SK-N-DZ (cell line): ENCODE results near the gene B3GNT7.
"Not testable (repeated sequence)": the region's sequence is repeated elsewhere in the genome, so short reads cannot be mapped to it uniquely, and the experiment has no call there.

ENCODE experiments used
- DNase-seq: peaks from one replicate; pipeline ENCODE4 v3.0.0-alpha.2; 2015; ENCODE audit warnings: low spot score
- small RNA-seq, 2 experiments: library from RNA; depleted of rRNA; stranded (forward); fragments of <200 nt; gene quantifications; one replicate each; pipeline ENCODE3, GENCODE V24; 2014

The B3GNT7 gene

DNA sequence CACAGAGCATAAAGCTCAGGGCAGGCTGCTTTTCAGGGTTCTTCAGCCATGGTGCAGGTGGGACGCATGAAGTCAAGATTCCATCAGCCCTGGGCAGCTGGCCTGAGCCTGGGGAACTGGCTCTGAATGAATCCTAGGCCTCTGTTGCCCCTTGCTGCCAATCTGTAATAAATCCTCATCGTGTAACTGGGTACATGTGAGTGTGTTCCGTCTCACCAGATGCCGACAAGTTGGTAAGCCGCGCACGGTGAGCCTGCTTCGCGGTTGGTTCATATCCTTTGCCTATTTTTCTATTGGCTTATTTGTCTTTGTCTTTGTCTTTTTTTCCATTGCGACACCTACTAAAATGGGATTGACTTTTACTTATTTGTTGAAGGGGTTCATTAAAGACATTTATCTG, 27.7 kb downstream of the B3GNT7 start:
- no peak for DNase-seq

DNA sequence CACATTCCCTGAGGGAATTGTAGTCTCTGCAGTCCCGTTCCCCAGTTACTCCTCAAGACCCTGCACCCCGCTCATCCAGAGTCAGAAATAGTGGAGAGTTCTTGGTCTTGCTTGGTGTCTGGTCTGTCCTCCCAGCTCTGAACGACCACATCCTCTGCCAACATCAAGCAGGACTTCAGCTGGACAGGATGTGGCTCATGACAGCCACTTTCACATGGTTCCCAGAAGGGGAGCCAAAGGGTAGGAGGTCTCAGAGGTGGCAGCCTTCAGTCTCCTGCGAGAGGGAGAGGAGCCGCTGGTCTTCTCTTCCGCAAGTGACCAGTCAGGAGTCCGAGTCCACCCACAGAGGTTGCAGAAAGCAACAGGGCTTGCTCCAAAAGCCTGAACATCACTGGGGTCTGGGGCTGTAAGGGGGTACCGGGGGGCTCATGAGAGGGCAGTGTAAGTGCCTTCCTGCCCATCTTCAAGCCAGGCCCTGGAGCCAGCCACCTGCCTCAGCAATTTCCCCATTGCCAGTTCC, 29.8 kb downstream of the B3GNT7 start:
- no peak for DNase-seq

DNA sequence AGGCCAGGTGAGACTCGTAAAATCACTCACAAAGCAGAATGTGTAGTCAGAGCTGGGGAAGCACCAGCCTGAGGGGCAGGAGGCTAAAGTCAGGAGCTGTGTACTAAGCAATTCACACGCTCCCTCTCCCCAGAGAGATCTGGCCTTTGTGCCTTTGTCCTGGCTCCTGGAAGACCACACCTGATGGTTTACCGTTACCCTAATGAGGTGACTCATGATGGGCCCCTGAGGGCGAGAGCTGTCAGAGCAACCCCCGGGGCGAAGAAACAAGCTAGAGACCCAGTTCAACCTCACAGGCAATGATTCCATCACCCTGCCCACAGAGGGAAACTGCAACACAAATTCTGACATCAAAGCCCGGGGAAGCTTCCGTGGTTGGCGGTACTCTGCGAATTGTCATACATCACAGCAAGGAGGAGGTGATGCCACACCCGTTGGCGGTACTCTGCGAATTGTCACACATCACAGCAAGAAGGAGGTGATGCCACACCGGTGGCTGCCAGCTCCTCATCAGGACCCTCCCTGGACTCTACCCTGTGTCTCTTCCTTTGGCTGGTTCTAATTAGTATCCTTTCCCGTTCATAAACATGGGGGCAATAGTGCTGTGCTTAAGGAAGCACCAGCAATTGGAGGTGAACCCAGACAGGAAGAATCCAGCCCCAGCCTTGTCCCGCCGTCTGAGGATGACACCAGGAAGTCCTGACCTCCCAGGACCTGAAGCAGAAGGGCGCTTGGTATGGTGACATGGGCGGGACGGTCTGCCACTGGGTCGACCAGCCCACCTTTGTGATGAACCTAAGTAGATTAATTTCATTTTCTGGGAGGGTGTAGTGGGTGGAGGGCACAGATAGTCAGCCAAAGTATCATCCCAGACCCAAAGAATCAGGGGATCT, 30.5 kb downstream of the B3GNT7 start:
- no peak for DNase-seq

DNA sequence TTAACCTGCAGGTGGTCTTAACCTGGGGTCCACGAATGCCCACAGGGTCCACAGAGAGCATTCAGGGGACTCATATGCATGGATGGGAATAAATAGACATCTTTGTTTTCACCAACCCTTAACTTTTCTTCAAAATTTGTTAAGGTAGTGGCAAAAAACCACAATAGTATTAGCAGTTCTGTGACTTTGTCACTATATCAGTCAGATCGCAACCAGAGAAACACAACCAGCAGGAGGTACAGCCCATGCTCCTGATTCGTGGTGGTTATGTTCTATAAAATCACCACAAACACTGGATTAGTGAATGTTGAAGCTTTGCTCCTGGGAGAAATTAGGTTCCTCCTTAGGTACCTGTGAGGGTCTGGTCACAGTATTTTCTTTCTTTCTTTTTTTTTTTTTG, 31.6 kb downstream of the B3GNT7 start:
- no peak for DNase-seq

DNA sequence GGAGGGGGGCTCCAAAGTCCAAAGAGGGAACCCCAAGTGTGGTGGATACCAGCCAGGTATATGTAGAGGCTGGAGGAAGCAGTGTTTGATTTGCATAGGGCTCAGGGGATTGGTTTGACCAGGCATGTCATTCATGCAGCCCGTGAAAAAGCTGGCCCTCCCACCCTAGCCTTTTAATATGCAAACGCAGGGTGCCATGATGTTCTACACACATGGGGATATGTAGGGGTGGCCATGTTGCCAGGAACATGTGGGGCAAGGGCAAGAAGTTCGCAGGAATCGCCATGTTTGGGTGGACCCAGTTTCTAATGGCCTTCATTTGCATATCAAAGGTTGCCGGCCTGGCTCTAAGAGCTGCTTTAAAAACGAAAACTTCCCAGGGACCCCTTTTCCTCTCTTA, 33.6 kb downstream of the B3GNT7 start:
- DNase-seq, result no peak

DNA sequence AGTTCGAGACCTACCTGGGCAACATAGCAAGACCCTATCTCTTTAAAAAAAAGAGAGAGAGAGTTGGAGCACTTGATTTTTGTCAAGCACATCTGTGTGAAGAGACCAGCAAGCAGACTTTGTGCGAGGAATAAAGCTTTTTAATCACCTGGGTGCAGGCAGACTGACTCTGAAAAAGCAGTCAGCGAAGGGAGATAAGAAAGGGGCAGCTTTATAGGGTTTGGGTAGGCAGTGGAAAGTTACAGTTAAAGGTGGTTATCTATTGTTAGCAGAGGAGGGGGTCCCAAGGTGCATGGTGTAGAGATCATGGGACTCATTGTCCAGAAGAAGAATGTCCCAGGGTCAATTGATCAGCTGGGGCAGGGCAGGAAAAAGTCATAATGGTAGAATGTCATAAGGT, 34.4 kb downstream of the B3GNT7 start:
- no peak for DNase-seq

DNA sequence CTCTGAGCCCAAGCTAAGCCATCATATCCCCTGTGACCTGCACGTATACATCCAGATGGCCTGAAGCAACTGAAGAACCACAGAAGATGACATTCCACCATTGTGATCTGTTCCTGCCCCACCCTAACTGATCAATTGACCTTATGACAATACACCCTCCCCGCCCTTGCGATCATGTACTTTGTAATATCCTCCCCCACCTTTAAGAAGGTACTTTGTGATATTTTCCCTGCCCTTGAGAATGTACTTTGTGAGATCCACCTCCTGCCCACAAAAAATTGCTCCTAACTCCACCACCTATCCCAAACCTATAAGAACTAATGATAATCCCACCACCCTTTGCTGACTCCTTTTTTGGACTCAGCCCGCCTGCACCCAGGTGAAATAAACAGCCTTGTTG, 34.9 kb downstream of the B3GNT7 start:
- DNase-seq, result not testable (repeated sequence)

DNA sequence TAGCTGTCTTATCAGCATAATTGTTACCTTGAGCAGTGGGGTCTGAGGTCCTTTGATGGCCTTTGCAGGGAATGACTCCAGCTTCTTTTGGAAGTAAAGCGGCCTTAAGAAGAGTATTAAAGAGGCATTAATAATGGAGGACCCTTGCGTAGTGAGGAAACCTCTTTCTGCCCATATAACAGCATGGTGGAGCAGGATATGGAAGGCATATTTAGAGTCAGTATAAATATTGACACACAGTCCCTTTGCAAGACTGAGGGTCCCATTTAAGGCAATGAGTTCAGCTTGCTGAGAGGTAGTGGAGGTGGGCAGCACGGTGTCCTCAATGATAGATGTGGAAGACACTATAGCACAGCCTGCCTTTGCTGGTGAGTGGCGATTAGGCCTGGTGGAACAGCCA, 36.1 kb downstream of the B3GNT7 start:
- no peak for DNase-seq

DNA sequence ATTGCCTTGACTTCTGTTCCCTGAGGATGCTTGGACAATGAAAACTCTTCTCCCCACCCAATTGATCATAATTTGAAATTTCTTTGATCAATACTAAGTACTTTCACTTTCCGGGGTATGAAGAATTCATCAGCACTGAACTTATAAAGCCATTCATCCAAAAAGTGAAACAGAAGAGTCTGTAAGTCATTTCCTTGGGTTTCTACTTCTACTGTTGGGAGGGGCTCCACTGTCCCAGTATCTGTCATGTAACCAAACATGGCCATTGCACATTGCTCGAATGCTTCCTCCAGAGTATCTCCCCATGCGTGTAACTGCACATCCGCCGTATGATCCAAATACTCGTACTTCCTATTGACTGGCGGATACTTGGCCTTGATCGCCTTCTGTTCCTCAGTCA, 38.5 kb downstream of the B3GNT7 start:
- no peak for DNase-seq

DNA sequence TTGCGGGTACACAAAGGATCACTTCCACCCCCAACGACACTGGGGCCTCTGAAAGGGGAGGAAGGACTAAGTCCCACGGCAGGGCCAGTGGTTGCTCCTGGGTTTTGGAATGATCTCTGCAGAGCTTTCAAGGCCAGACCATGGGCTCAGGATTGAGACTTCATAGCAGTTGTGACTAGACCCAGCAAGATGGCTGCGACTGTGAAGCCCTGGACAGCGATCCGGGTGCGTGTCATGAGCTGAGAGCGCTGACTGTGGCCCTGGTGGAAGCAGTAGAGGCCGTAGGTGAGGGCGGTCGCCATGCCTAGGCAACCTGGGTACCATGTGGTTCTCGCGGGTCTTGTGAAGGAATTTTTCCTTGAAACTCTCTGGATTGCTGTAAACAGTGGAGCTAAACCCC, 41.4 kb downstream of the B3GNT7 start:
- no peak for DNase-seq

DNA sequence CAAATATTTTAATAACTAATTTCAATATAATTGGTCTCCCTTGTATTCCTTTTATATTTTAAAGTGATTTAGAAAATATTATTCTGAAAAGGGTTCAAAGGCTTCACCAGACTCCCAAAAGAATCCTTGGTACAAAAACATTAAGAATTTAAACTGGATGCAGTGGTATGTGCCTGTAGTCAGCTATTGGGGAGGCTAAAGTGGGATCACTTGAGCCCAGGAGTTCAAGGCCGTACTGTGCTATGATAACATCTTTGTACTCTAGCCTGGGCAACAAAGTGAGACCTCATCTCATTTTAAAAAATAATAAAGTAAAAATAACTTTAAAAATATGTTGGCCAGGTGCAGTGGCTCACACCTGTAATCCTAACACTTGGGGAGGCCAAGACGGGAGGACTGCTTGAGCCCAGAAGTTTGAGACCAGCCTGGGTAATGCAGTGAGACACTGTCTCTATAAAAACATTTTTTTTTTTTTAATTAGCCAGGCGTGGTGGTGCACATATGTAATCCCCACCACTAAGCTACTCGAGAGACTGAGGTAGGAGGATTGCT, 54.1 kb downstream of the B3GNT7 start:
- no peak for DNase-seq

DNA sequence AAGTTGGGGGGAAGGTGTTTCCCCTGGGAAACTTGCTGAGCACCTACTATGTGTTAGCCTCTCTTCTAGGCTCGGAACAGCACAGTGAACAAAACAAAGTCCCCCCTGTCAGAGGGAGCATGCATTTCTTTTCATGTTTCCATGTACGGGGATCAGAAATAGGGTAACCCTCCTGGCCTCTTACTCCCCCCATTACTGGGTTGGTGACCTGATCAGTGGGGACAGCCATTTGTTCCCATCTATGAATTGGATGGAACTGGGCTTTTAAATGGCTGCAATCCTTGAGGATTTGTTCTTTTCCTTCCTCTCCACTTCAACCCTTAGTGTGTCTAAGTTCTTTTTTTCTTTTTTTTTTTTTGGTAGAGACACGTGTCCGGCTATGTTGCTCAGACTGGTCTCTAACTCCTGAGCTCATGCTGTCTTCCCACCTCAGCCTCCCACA, 55.1 kb downstream of the B3GNT7 start:
- no peak for DNase-seq

Small RNAs within 50 kb of the gene (small RNA-seq; reads per million reads assigned to genes)
- 0 reads per million in 2 experiments for gene MIR4777
